Stomach (tissue), 9 donors: Measurements from ENCODE around the gene PRDX1. TPM values are rescaled to one million over a fixed set of nuclear protein-coding genes. Genes with fewer than 3 reads are reported as not detected.
"Not testable (repeated sequence)": the region's sequence is repeated elsewhere in the genome, so short reads cannot be mapped to it uniquely, and the experiment has no call there.

Source experiments
- DNase-seq, 2 donors: peaks; one replicate each; pipeline versions ENCODE4 v3.0.0 to v3.0.0-alpha.2; 2013 to 2019
- H3K27ac ChIP-seq, 5 donors: fragments of 200-600 bp in 4 of 5; sonication (generic) in 4 of 5; one replicate each; pipeline ENCODE4 v1.5.1; 2013 to 2019; ENCODE audit warnings: mild to moderate bottlenecking in 1 of 5, moderate library complexity in 1 of 5
- H3K27me3 ChIP-seq, 3 donors: fragments of 200-600 bp; sonication (generic); one replicate each; pipeline ENCODE4 v1.5.1; 2017 to 2019; ENCODE audit warnings: mixed run types in 1 of 3
- H3K36me3 ChIP-seq, 4 donors: fragments of 200-600 bp; sonication (generic); 1 replicate in 3 of 4; 2 replicates in 1 of 4; pipeline ENCODE4 v1.5.1; 2016 to 2019
- H3K4me1 ChIP-seq, 4 donors: fragments of 200-600 bp; sonication (generic); one replicate each; pipeline ENCODE4 v1.5.1; 2016 to 2019
- H3K4me3 ChIP-seq, 4 donors: fragments of 200-600 bp; sonication (generic) in 3 of 4; one replicate each; pipeline ENCODE4 v1.5.1; 2016 to 2019; ENCODE audit warnings: mild to moderate bottlenecking in 1 of 4
- H3K9me3 ChIP-seq, 4 donors: fragments of 200-600 bp; sonication (generic); one replicate each; pipeline ENCODE4 v1.5.1; 2016 to 2019
- CTCF ChIP-seq, 7 experiments: fragments of 450-650 bp in 4 of 7; fragments of 200-600 bp in 3 of 7; sonication (generic) in 3 of 7; IDR thresholded peaks; one replicate each; pipeline ENCODE4 v1.5.1; 2016 to 2019; ENCODE audit warnings: antibody characterized with exemption in 7 of 7, control low read depth in 2 of 7, mild to moderate bottlenecking in 1 of 7
- EP300 ChIP-seq: sonication (generic); formaldehyde crosslinking; IDR thresholded peaks from one replicate; pipeline ENCODE4 v1.6.1; 2017; ENCODE audit warnings: antibody characterized with exemption
- POLR2A ChIP-seq, 4 donors: fragments of 450-650 bp; IDR thresholded peaks; one replicate each; pipeline ENCODE4 v1.6.1; 2016; ENCODE audit warnings: antibody characterized with exemption in 4 of 4, control low read depth in 2 of 4, mild to moderate bottlenecking in 1 of 4, moderate library complexity in 1 of 4
- POLR2AphosphoS5 ChIP-seq, 3 donors: sonication (generic); formaldehyde crosslinking; IDR thresholded peaks; one replicate each; pipeline ENCODE4 v1.6.1; 2016; ENCODE audit warnings: antibody characterized with exemption in 3 of 3
- WGBS, 5 donors: extraction: QIAGEN DNeasy Blood & Tissue Kit in 3 of 5; methylation state at CpG; one replicate each; pipeline versions ENCODE4 v1.1.5 to v1.1.7; 2013 to 2018; 5-methylcytosine and 5-hydroxymethylcytosine counted together
- intact Hi-C: fragments of 100-400 bp; cut with DNase I; formaldehyde crosslinking; loops from one replicate; pipeline ENCODE4 v1.15.1; 2023; ENCODE audit warnings: low total_unique reads
- polyA plus RNA-seq, 3 donors: library from polyadenylated mRNA; stranded (reverse); fragments of 200-250 nt; gene quantifications; one replicate each; pipeline ENCODE4 v1.2.3, GENCODE V29; 2013
- total RNA-seq, 5 donors: library from RNA; depleted of rRNA; stranded (reverse); fragments of >200 nt; gene quantifications; one replicate each; pipeline versions ENCODE4 v1.1.0 to v1.2.3, GENCODE V29; 2014 to 2016
- donor health status: healthy with polysubstance abuse.
- donor health status: Bipolar disorder and iron deficiency.
- donor health status: healthy.

Gene PRDX1
- total and polyA plus RNA-seq, 8 donors: 77.6 to 892 (median 323) TPM

GRCh38 chr1:45473302-45473701 lies 48.4 kb downstream of the PRDX1 start:
- intact Hi-C loops: no loop called here
- DNase-seq: no peak
- Histone ChIP-seq H3K27me3 (no peaks in the 10 kb centered on the region), H3K9me3 (no peaks in the 10 kb centered on the region), H3K27ac (no peak overlapping the region), H3K36me3 (no peaks in the 10 kb centered on the region), H3K4me3 (no peak overlapping the region), H3K4me1 (no peaks in the 10 kb centered on the region)
- 71 to 92% (median 85%) methylated on average over 2 of the region's 2 CpGs for WGBS, 5 donors
- no peak for TF ChIP-seq POLR2AphosphoS5 (IDR thresholded peaks at IDR 0.05)
- TF ChIP-seq CTCF (IDR thresholded peaks at IDR 0.05): no peak
- TF ChIP-seq POLR2A (IDR thresholded peaks at IDR 0.05): no peak
- no peak for TF ChIP-seq EP300

GRCh38 chr1:45470306-45470798 lies 51.3 kb downstream of the PRDX1 start:
- no peaks in the 10 kb centered on the region for H3K9me3 ChIP-seq
- intact Hi-C loops: no loop called here
- no peak overlapping the region for H3K4me3 ChIP-seq
- no peak overlapping the region for H3K27ac ChIP-seq
- DNase-seq: no peak
- H3K36me3 ChIP-seq: no peaks in the 10 kb centered on the region
- TF ChIP-seq POLR2A (IDR thresholded peaks at IDR 0.05) (no peak), CTCF (IDR thresholded peaks at IDR 0.05) (no peak), EP300 (no peak), POLR2AphosphoS5 (IDR thresholded peaks at IDR 0.05) (no peak)
- 22 to 45% (median 38%) methylated on average over 2 of the region's 2 CpGs for WGBS, 5 donors
- no peaks in the 10 kb centered on the region for H3K4me1 ChIP-seq
- no peaks in the 10 kb centered on the region for H3K27me3 ChIP-seq

- H3K4me1 ChIP-seq, H3K27me3 ChIP-seq, intact Hi-C loops, H3K4me3 ChIP-seq, H3K9me3 ChIP-seq, DNase-seq, H3K36me3 ChIP-seq, H3K27ac ChIP-seq: not testable (repeated sequence)
- WGBS, 5 donors: 87 to 91% (median 89%) methylated on average over 9 of the region's 9 CpGs
Measured at GRCh38 chr1:45467353-45467752, 54.3 kb downstream of the PRDX1 start.

GRCh38 chr1:45465277-45465676 lies 56.4 kb downstream of the PRDX1 start:
- Histone ChIP-seq H3K4me3 (no peak overlapping the region), H3K4me1 (no peaks in the 10 kb centered on the region), H3K27me3 (no peaks in the 10 kb centered on the region), H3K9me3 (no peaks in the 10 kb centered on the region), H3K27ac (no peak overlapping the region), H3K36me3 (no peaks in the 10 kb centered on the region)
- intact Hi-C loops: no loop called here
- no peak for TF ChIP-seq CTCF (IDR thresholded peaks at IDR 0.05)
- no peak for TF ChIP-seq POLR2A (IDR thresholded peaks at IDR 0.05)
- TF ChIP-seq POLR2AphosphoS5 (IDR thresholded peaks at IDR 0.05): no peak
- no peak for TF ChIP-seq EP300
- DNase-seq: no peak

Other genes starting within 250 kb of the PRDX1 start
- 10 to 100 TPM in 1 of 5 donors, 1 to 10 TPM in 1, not detected in 3; 4.1 to 10.1 TPM for gene HPDL, start 195.0 kb downstream of the PRDX1 start, total RNA-seq
- gene HPDL, start 195.0 kb downstream of the PRDX1 start, polyA plus RNA-seq: 1 to 10 TPM; 1.8 to 6.6 (median 3.1) TPM
- gene TOE1, start 181.7 kb downstream of the PRDX1 start, total RNA-seq: 10 to 100 TPM in 2 of 5 donors, 1 to 10 TPM in 2, under 1 TPM in 1; 0.87 to 31.5 (median 8.8) TPM
- 10 to 100 TPM in 1 of 3 donors, 1 to 10 TPM in 2; 6.4 to 11.2 (median 7.3) TPM for gene TOE1, start 181.7 kb downstream of the PRDX1 start, polyA plus RNA-seq
- gene MUTYH, start 181.4 kb downstream of the PRDX1 start, total RNA-seq: 10 to 100 TPM; 11.6 to 88.7 (median 19.1) TPM
- gene MUTYH, start 181.4 kb downstream of the PRDX1 start, polyA plus RNA-seq: 10 to 100 TPM; 19.4 to 24.1 (median 20.0) TPM
- 10 to 100 TPM in 1 of 5 donors, 1 to 10 TPM in 3, not detected in 1; 2.8 to 11.2 (median 7.4) TPM for gene TESK2, start 30.7 kb downstream of the PRDX1 start, total RNA-seq
- gene TESK2, start 30.7 kb downstream of the PRDX1 start, polyA plus RNA-seq: 1 to 10 TPM; 3.5 to 4.0 (median 3.8) TPM
- gene CCDC163, start 21.8 kb downstream of the PRDX1 start, total RNA-seq: 1 to 10 TPM in 1 of 5 donors, under 1 TPM in 1, not detected in 3; 0.18 to 2.7 TPM
- gene CCDC163, start 21.8 kb downstream of the PRDX1 start, polyA plus RNA-seq: 1 to 10 TPM; 1.2 to 2.6 (median 1.8) TPM
- gene MMACHC, start 21.6 kb downstream of the PRDX1 start, total RNA-seq: 10 to 100 TPM in 1 of 5 donors, 1 to 10 TPM in 2, under 1 TPM in 2; 0.58 to 20.6 (median 1.6) TPM
- 1 to 10 TPM; 1.7 to 2.3 (median 1.7) TPM for gene MMACHC, start 21.6 kb downstream of the PRDX1 start, polyA plus RNA-seq
- 100 to 1,000 TPM in 4 of 5 donors, 10 to 100 TPM in 1; 10.5 to 203 (median 141) TPM for gene AKR1A1, start 28.9 kb upstream of the PRDX1 start, total RNA-seq
- gene AKR1A1, start 28.9 kb upstream of the PRDX1 start, polyA plus RNA-seq: 100 to 1,000 TPM; 192 to 246 (median 212) TPM
- gene NASP, start 62.2 kb upstream of the PRDX1 start, total RNA-seq: 100 to 1,000 TPM in 2 of 5 donors, 10 to 100 TPM in 3; 14.0 to 107 (median 51.8) TPM
- 100 to 1,000 TPM in 1 of 3 donors, 10 to 100 TPM in 2; 78.7 to 119 (median 79.9) TPM for gene NASP, start 62.2 kb upstream of the PRDX1 start, polyA plus RNA-seq
- gene CCDC17, start 102.2 kb upstream of the PRDX1 start, total RNA-seq: 10 to 100 TPM in 2 of 5 donors, 1 to 10 TPM in 2, not detected in 1; 5.1 to 17.1 (median 11.1) TPM
- under 1 TPM in 2 of 3 donors, not detected in 1; 0.68 to 0.83 TPM for gene CCDC17, start 102.2 kb upstream of the PRDX1 start, polyA plus RNA-seq
- gene GPBP1L1, start 164.6 kb upstream of the PRDX1 start, total RNA-seq: 100 to 1,000 TPM; 102 to 346 (median 104) TPM
- gene GPBP1L1, start 164.6 kb upstream of the PRDX1 start, polyA plus RNA-seq: 10 to 100 TPM; 40.1 to 48.6 (median 45.1) TPM
- gene TMEM69, start 166.3 kb upstream of the PRDX1 start, total RNA-seq: 10 to 100 TPM in 3 of 5 donors, 1 to 10 TPM in 1, not detected in 1; 7.1 to 35.6 (median 21.5) TPM
- gene TMEM69, start 166.3 kb upstream of the PRDX1 start, polyA plus RNA-seq: 10 to 100 TPM; 10.1 to 14.7 (median 14.2) TPM
- 10 to 100 TPM in 1 of 5 donors, 1 to 10 TPM in 4; 5.2 to 19.5 (median 7.8) TPM for gene IPP, start 228.8 kb upstream of the PRDX1 start, total RNA-seq
- gene IPP, start 228.8 kb upstream of the PRDX1 start, polyA plus RNA-seq: 1 to 10 TPM; 3.2 to 4.9 (median 4.4) TPM